ENCODE measurements around the gene LLPH. TPM values are rescaled to one million over a fixed set of nuclear protein-coding genes. Genes with fewer than 3 reads are reported as not detected.

Gene LLPH
- total RNA-seq, 1 donor from 2014 or later = 3.9 TPM

GRCh38 chr12:66131067-66131688 is 628 bp upstream of the LLPH start:
- H3K9me3 ChIP-seq = no peaks in the 10 kb centered on the region
- TF ChIP-seq POLR2AphosphoS5 (IDR thresholded peaks at IDR 0.05; ENCODE audit: insufficient read depth in 1 of 2, low read depth in 1 of 2) (no peak), CTCF (IDR thresholded peaks at IDR 0.05) (no peak), POLR2A (IDR thresholded peaks at IDR 0.05) (no peak)
- peak overlapping the region; percentile 68 for H3K27ac ChIP-seq
- H3K36me3 ChIP-seq = peaks cover 0 to 18% of the 10 kb centered on the region in 2 donors
- no peaks in the 10 kb centered on the region for H3K27me3 ChIP-seq
- intact Hi-C loops (cut with DNase I) = no loop called here
- H3K4me3 ChIP-seq = peak overlapping the region; percentile 48 to 96
- no peak for DNase-seq (ENCODE audit: extremely low spot score in 2 of 2)
- H3K4me1 ChIP-seq = peaks cover 23% of the 10 kb centered on the region

GRCh38 chr12:66129934-66130266 is 650 bp downstream of the LLPH start:
- Histone ChIP-seq H3K27me3 (no peaks in the 10 kb centered on the region), H3K4me3 (peak overlapping the region; percentile 48 to 96), H3K4me1 (peaks cover 23% of the 10 kb centered on the region), H3K36me3 (peaks cover 0 to 30% of the 10 kb centered on the region in 2 donors), H3K27ac (peak overlapping the region; percentile 68), H3K9me3 (no peaks in the 10 kb centered on the region)
- intact Hi-C loops (cut with DNase I) = no loop called here
- no peak for DNase-seq (ENCODE audit: extremely low spot score in 2 of 2)
- TF ChIP-seq CTCF (IDR thresholded peaks at IDR 0.05) = no peak
- no peak for TF ChIP-seq POLR2AphosphoS5 (IDR thresholded peaks at IDR 0.05; ENCODE audit: insufficient read depth in 1 of 2, low read depth in 1 of 2)
- no peak for TF ChIP-seq POLR2A (IDR thresholded peaks at IDR 0.05)

GRCh38 chr12:66127650-66128049 is 2.9 kb downstream of the LLPH start:
- no peak for DNase-seq (ENCODE audit: extremely low spot score in 2 of 2)
- intact Hi-C loops (cut with DNase I) = no loop called here

GRCh38 chr12:66120477-66120876 is 10.1 kb downstream of the LLPH start:
- intact Hi-C loops (cut with DNase I) = no loop called here
- Histone ChIP-seq H3K9me3 (no peaks in the 10 kb centered on the region), H3K4me3 (no peak overlapping the region), H3K36me3 (peaks cover 0 to 45% of the 10 kb centered on the region in 2 donors), H3K27ac (no peak overlapping the region), H3K4me1 (no peaks in the 10 kb centered on the region), H3K27me3 (no peaks in the 10 kb centered on the region)
- no peak for DNase-seq (ENCODE audit: extremely low spot score in 2 of 2)
- TF ChIP-seq POLR2AphosphoS5 (IDR thresholded peaks at IDR 0.05; ENCODE audit: insufficient read depth in 1 of 2, low read depth in 1 of 2) = no peak
- no peak for TF ChIP-seq CTCF (IDR thresholded peaks at IDR 0.05)
- no peak for TF ChIP-seq POLR2A (IDR thresholded peaks at IDR 0.05)

More at GRCh38 chr12:66127650-66128049, 2.9 kb downstream of the LLPH start:
- Histone ChIP-seq H3K36me3 (peaks cover 0 to 53% of the 10 kb centered on the region in 2 donors), H3K4me3 (no peak overlapping the region), H3K9me3 (no peaks in the 10 kb centered on the region), H3K4me1 (peaks cover 23% of the 10 kb centered on the region), H3K27ac (no peak overlapping the region), H3K27me3 (no peaks in the 10 kb centered on the region)
- no peak for TF ChIP-seq POLR2AphosphoS5 (IDR thresholded peaks at IDR 0.05; ENCODE audit: insufficient read depth in 1 of 2, low read depth in 1 of 2)
- TF ChIP-seq CTCF (IDR thresholded peaks at IDR 0.05) = no peak
- no peak for TF ChIP-seq POLR2A (IDR thresholded peaks at IDR 0.05)

- Histone ChIP-seq H3K4me1 (no peaks in the 10 kb centered on the region), H3K36me3 (peaks cover 0 to 39% of the 10 kb centered on the region in 2 donors), H3K4me3 (no peak overlapping the region), H3K27me3 (no peaks in the 10 kb centered on the region), H3K27ac (no peak overlapping the region), H3K9me3 (no peaks in the 10 kb centered on the region)
- no peak for TF ChIP-seq CTCF (IDR thresholded peaks at IDR 0.05)
- no peak for TF ChIP-seq POLR2A (IDR thresholded peaks at IDR 0.05)
- TF ChIP-seq POLR2AphosphoS5 (IDR thresholded peaks at IDR 0.05; ENCODE audit: insufficient read depth in 1 of 2, low read depth in 1 of 2) = no peak
- DNase-seq (ENCODE audit: extremely low spot score in 2 of 2) = no peak
- intact Hi-C loops (cut with DNase I) = no loop called here
Measured at GRCh38 chr12:66119870-66120241, 10.7 kb downstream of the LLPH start.

Measured in vagina (tissue), 2 donors.